Activated T-helper 1 cell treated with anti-CD3 and anti-CD28 coated beads, Interleukin-2, amount 50 U/mL, for 16 hours (primary cell): ENCODE measurements around the gene MMD.

ENCODE experiments used
- DNase-seq, 2 donors: peaks; one replicate each; pipeline ENCODE4 v3.0.0-alpha.2; 2020; ENCODE audit warnings: low read depth in 1 of 2, low spot score in 1 of 2

MMD gene

DNA sequence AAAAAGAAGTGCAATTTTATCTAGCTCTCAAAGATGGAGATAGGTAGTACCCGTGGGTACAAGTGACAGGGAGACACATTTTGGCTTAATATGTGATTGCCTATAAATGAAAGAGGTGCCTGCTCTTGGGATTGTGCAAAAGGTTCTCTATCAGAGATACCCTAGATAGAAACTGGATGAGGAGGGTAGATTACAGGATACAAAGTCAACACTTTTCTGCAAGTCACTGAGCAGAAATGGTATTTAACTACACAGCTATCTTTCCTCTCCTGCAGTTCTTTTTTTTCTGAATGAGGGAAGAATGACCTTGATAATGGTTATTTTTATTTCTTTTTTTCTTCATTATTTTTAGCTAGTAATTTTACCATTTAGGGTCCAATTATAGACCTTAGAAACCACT lies 67.6 kb downstream of the MMD start:
- no peak for DNase-seq

GRCh38 chr17:55351226-55351625 lies 70.4 kb downstream of the MMD start:
- DNase-seq, result no peak

GRCh38 chr17:55350825-55351205 lies 70.8 kb downstream of the MMD start:
- no peak for DNase-seq

DNA sequence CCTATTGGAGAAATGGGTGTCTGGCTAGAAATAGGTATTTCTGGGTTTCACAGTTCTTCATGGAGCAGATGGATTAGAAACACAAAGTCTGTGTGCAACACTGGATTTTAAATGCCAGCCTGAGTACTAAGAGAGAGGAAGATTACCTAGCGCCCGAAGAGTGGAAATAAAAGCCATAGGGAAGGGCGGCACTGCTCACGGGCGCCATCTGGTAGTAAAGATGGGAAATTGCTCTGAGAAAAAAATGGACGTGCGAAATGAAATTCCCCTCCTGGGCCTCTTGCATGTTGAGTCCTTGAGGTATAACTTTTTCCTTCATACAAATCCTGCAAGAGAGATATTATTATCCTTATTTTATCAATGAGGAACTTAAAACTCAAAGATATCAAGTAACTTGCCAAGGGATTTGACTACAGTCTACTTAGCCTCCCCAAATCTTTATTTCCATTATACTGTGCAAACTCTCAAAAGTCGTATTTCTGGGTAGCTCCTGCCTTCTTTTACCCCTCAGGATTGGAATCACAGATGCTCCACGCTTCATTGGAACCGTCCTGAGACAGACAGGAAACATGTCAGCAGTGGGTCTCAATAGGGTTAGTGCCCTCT lies 72.8 kb downstream of the MMD start:
- peak; percentile 7 to 16 for DNase-seq

GRCh38 chr17:55347341-55347740 lies 74.3 kb downstream of the MMD start:
- DNase-seq, result no peak

GRCh38 chr17:55346658-55347057 lies 75.0 kb downstream of the MMD start:
- no peak for DNase-seq

GRCh38 chr17:55345132-55345531 lies 76.5 kb downstream of the MMD start:
- no peak for DNase-seq

DNA sequence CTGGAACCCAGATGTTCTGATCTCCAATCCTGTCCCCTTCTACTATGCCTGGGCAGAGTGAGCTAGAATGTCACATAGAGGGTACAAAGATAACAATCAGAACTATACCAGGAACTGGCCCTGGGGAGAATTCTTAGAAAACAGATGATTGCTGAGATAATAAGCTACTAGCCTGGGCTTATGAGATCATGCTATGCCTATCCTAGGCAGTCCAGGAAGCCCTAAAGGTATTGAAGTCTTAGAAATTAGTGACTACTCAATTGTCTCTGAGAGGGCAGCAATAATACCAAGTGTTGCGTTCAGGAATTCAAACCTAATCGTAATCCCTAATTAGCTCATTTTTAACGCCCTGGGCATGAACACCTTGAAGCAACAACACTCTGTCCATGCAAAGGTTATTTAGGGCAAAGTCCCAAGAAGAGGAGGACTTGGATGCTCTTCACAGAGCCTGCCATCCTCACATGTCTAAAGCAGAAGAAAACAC lies 77.1 kb downstream of the MMD start:
- no peak for DNase-seq

DNA sequence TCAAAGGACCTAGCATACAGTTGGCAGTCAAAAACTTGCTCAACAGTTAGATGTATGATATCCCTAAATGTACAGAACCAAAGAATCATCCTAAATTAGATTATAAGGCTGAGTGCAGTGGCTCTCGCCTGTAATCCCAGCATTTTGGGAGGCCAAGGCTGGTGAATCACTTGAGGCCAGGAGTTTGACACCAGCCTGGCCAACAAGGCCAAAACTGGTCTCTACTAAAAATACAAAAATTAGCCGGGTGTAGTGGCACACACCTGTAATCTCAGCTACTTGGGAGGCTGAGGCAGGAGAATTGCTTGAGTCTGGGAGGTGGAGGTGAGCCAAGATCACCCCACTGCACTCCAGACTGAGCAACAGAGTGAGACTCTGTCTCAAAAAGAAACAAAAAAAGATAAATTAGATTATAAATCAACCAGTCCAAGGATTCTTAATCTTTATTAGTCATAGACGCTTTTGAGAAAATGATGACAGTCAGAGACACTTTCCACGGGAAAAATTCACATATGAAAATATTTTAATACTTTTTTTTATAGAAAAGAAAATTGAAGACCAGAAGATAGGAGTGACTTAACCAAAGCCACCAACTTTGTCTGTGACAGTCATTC lies 77.6 kb downstream of the MMD start:
- no peak for DNase-seq

DNA sequence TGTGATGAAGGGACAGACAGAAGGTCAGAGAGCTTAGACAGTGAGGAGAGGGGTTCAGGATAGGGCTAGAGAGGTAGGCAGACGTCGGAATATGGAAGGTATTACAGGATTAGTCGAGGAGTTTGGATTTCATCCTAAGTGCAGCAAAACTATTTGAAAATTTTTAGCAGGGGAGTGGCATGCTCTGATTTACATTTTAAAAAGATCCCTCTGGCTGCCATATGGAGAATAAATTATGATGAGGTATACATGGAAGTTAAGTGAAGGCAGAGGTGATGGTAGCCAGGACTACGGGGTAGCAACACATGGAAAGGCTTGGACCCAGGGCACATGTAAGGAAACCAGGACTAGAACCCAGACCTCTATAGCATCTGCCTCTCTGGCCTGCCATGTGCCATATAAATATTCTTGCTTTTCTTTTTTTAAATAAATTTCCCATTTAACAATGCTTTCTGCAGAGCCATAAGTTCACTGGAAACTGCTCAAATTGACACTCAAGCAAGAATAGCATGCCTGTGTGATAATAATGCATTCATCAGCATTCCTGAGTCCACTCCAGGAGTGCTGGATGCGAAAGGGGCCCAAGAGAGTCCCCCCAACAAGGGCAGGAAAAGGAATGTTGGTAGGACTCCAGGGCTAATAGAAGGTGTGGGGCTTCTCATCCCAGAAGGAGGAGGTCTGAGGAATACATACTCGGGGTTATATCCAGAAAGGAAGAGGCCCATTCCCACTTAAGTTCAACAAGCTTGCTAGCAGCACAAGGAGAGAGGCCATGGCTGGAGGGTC lies 78.6 kb downstream of the MMD start:
- no peak for DNase-seq
